HCT116 (cell line): Measurements from ENCODE around the gene FAM229A. TPM values are rescaled to one million over a fixed set of nuclear protein-coding genes. Genes with fewer than 3 reads are reported as not detected.

ENCODE experiments used
- ATAC-seq: fragments of 200-7000 bp; cut with Tn5 transposase; 2 replicates; pipeline ENCODE4 v1.9.1; 2020; ENCODE audit warnings: mild to moderate bottlenecking, moderate library complexity
- BruUV-seq: library from RNA; stranded (reverse); fragments of 400-500 nt; replicated peaks from 2 replicates; lab custom pipeline; 2021; lab: Mats Ljungman, UMichigan
- CTCF ChIA-PET: fragments of 300-600 bp; sonication (Branson Sonifier 250); formaldehyde crosslinking; loops from one replicate; lab custom pipeline; 2021; ENCODE audit warnings: antibody characterized with exemption; lab: Charles Lee
- POLR2A ChIA-PET: fragments of 300-600, 350-600 bp; sonication (Branson Sonifier 250); formaldehyde crosslinking; loops from one replicate; lab custom pipeline; 2021; ENCODE audit warnings: antibody characterized with exemption; lab: Charles Lee
- RAD21 ChIA-PET, 2 experiments: fragments of 300-600 bp; sonication (Branson Sonifier 250); formaldehyde crosslinking; loops; one replicate each; lab custom pipeline; 2023; ENCODE audit warnings: low total read pairs in 2 of 2; ENCODE audit not compliant: uncharacterized antibody in 2 of 2, unreplicated experiment in 2 of 2, low non-redundant PET in 1 of 2; lab: Charles Lee
- DNase-seq: peaks from one replicate; pipeline ENCODE4 v3.0.0-alpha.2; 2010; ENCODE audit warnings: low read depth, low spot score
- H2AFZ ChIP-seq: fragments of 200-600 bp; shearing (Covaris generic), sonication (generic); 2 replicates; pipeline ENCODE4 v1.6.1; 2017; ENCODE audit warnings: low read depth, mixed run types, mixed read lengths, antibody characterized with exemption, low read length; ENCODE audit not compliant: poor library complexity, severe bottlenecking
- H3K27ac ChIP-seq: 2 replicates; pipeline ENCODE4 v1.5.1; 2012; ENCODE audit warnings: low read depth, low read length
- H3K27me3 ChIP-seq: fragments of 200-600 bp; sonication (generic); 2 replicates; pipeline ENCODE4 v1.6.1; 2016; ENCODE audit warnings: mixed run types, low read length, mixed read lengths; ENCODE audit not compliant: insufficient read depth
- H3K36me3 ChIP-seq, 2 experiments: fragments of 200-500 bp in 1 of 2; fragments of 200-600 bp in 1 of 2; sonication (Bioruptor generic) in 1 of 2; sonication (generic) in 1 of 2; 2 replicates each; pipeline versions ENCODE4 v1.5.1 to v1.6.1; 2014 to 2016; ENCODE audit warnings: low read length in 2 of 2, inconsistent platforms in 1 of 2, mixed read lengths in 1 of 2, mixed run types in 1 of 2; ENCODE audit not compliant: insufficient read depth in 2 of 2, control insufficient read depth in 1 of 2
- H3K4me1 ChIP-seq, 2 experiments: fragments of 200-600 bp in 1 of 2; sonication (generic) in 1 of 2; 2 replicates each; pipeline versions ENCODE4 v1.5.1 to v1.6.1; 2012 to 2017; ENCODE audit warnings: low read length in 2 of 2, inconsistent platforms in 1 of 2, mild to moderate bottlenecking in 1 of 2, mixed read lengths in 1 of 2, mixed run types in 1 of 2, moderate library complexity in 1 of 2; ENCODE audit not compliant: insufficient read depth in 2 of 2, control insufficient read depth in 1 of 2
- H3K4me2 ChIP-seq: fragments of 200-600 bp; sonication (generic); 2 replicates; pipeline ENCODE4 v1.6.1; 2017; ENCODE audit warnings: mixed run types, low read length, mixed read lengths
- H3K4me3 ChIP-seq, 2 experiments: fragments of 200-600 bp in 1 of 2; sonication (generic) in 1 of 2; replicated peaks in 1 of 2; 2 replicates each; pipeline ENCODE4 v1.5.1; 2011 to 2016; ENCODE audit warnings: low read length in 2 of 2, control low read depth in 1 of 2, low read depth in 1 of 2, mild to moderate bottlenecking in 1 of 2, mixed read lengths in 1 of 2, mixed run types in 1 of 2
- H3K79me2 ChIP-seq: fragments of 200-600 bp; sonication (generic); 2 replicates; pipeline ENCODE4 v1.6.1; 2017; ENCODE audit warnings: mild to moderate bottlenecking, mixed run types, low read length, moderate library complexity, mixed read lengths; ENCODE audit not compliant: insufficient read depth
- H3K9ac ChIP-seq: fragments of 200-600 bp; sonication (generic); 2 replicates; pipeline ENCODE4 v1.6.1; 2016; ENCODE audit warnings: low read length, mixed read lengths
- H3K9me2 ChIP-seq: fragments of 200-600 bp; sonication (generic), shearing (Covaris generic); 2 replicates; pipeline ENCODE4 v1.6.1; 2017; ENCODE audit warnings: mixed run types, mild to moderate bottlenecking, moderate library complexity; ENCODE audit not compliant: insufficient read depth
- H3K9me3 ChIP-seq, 2 experiments: fragments of 200-500 bp in 1 of 2; fragments of 200-600 bp in 1 of 2; sonication (Bioruptor generic) in 1 of 2; sonication (generic) in 1 of 2; 2 replicates each; pipeline ENCODE4 v1.6.1; 2014 to 2017; ENCODE audit warnings: low read length in 2 of 2, mixed read lengths in 2 of 2, inconsistent platforms in 1 of 2, low read depth in 1 of 2, mild to moderate bottlenecking in 1 of 2, mixed run types in 1 of 2, moderate library complexity in 1 of 2; ENCODE audit not compliant: control insufficient read depth in 1 of 2, insufficient read depth in 1 of 2
- H4K20me1 ChIP-seq: fragments of 200-600 bp; sonication (generic), shearing (Covaris generic); 2 replicates; pipeline ENCODE4 v1.6.1; 2017; ENCODE audit warnings: mixed run types, mild to moderate bottlenecking, moderate library complexity; ENCODE audit not compliant: insufficient read depth
- ATF3 ChIP-seq: IDR thresholded peaks from 2 replicates; pipeline ENCODE4 v1.6.1; 2012
- CBX3 ChIP-seq: IDR thresholded peaks from 2 replicates; pipeline ENCODE4 v1.6.1; 2012; ENCODE audit warnings: low read depth
- EZH2phosphoT487 ChIP-seq: fragments of 200-600 bp; IDR thresholded peaks from 2 replicates; pipeline ENCODE4 v1.6.1; 2018; ENCODE audit warnings: antibody characterized with exemption, borderline replicate concordance
- JUND ChIP-seq: IDR thresholded peaks from 2 replicates; pipeline ENCODE4 v1.6.1; 2012
- POLR2AphosphoS5 ChIP-seq: IDR thresholded peaks from 2 replicates; pipeline ENCODE4 v1.6.1; 2011; ENCODE audit warnings: mild to moderate bottlenecking, low read depth, low read length, moderate library complexity
- REST ChIP-seq: IDR thresholded peaks from 2 replicates; pipeline ENCODE4 v1.6.1; 2012; ENCODE audit warnings: low read depth
- SP1 ChIP-seq: IDR thresholded peaks from 2 replicates; pipeline ENCODE4 v1.6.1; 2012; ENCODE audit warnings: low read depth
- TCF7L2 ChIP-seq: IDR thresholded peaks from 2 replicates; pipeline ENCODE4 v1.7.0; 2011; ENCODE audit warnings: borderline replicate concordance, inconsistent platforms; ENCODE audit not compliant: insufficient read depth, insufficient read length; ENCODE audit errors: extremely low read depth
- YY1 ChIP-seq: IDR thresholded peaks from 2 replicates; pipeline ENCODE4 v1.6.1; 2011; ENCODE audit warnings: low read length, low read depth, moderate library complexity, mild to moderate bottlenecking; ENCODE audit not compliant: insufficient replicate concordance; ENCODE audit errors: extremely low read depth
- ZNF274 ChIP-seq: fragments of 200-500 bp; sonication (Bioruptor generic); IDR thresholded peaks from 2 replicates; pipeline ENCODE4 v1.6.1; 2014; ENCODE audit warnings: mild to moderate bottlenecking, low read depth, low read length, inconsistent platforms
- intact Hi-C: fragments of 100-400 bp; cut with micrococcal nuclease; formaldehyde crosslinking; loops from 2 replicates; pipeline ENCODE4 v1.10.0; 2022
- total RNA-seq: library from RNA; stranded (reverse); gene quantifications from one replicate; pipeline ENCODE4 v1.2.1, GENCODE V29; 2021; ENCODE audit not compliant: unreplicated experiment
- TF ChIP-seq, protein P1 (sequence below): IDR thresholded peaks from 2 replicates; pipeline ENCODE4 v1.6.1; 2011; ENCODE audit warnings: mild to moderate bottlenecking, low read length, moderate library complexity; ENCODE audit not compliant: insufficient replicate concordance; ENCODE audit errors: extremely low read depth
- TF ChIP-seq, protein P2 (sequence below), 3 experiments: fragments of 200-600 bp in 1 of 3; sonication (generic) in 1 of 3; IDR thresholded peaks in 2 of 3; conservative IDR thresholded peaks in 1 of 3; 2 replicates each; pipeline ENCODE4 v1.5.1; 2012 to 2017; ENCODE audit warnings: low read depth in 2 of 3, low read length in 2 of 3, antibody characterized with exemption in 1 of 3, borderline replicate concordance in 1 of 3, control low read depth in 1 of 3, mild to moderate bottlenecking in 1 of 3, mixed read lengths in 1 of 3, mixed run types in 1 of 3, moderate library complexity in 1 of 3; ENCODE audit not compliant: insufficient read depth in 1 of 3

Gene FAM229A
- total RNA-seq, 1 experiment from 2014 or later: 16.1 TPM

DNA sequence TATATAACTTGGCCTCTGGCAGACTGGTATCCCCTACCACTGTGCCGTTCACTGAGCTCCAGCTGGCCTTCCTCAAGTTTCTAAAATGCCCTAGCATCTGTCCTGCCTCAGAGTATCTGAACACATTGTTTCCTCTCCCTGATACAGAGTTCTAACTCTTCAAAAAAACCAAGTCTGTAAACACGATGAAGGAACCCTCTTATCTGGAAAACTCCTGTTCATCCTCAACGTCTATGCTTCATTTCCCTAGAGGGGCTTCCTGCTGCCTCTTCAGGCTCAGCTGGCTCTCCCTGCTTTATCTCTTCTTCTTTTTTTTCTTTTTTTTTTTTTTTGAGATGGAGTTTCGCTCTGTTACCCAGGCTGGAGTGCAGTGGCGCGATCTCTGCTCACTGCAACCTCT lies 26.4 kb upstream of the FAM229A start:
- DNase-seq (no peak), ATAC-seq (no peak)
- Histone ChIP-seq H3K79me2 (peaks cover 8% of the 10 kb centered on the region), H3K9ac (no peak overlapping the region), H3K4me3 (no peak overlapping the region), H4K20me1 (no peaks in the 10 kb centered on the region), H2AFZ (no peak overlapping the region), H3K4me2 (no peak overlapping the region), H3K4me1 (peaks cover 6 to 8% of the 10 kb centered on the region in 2 experiments), H3K9me3 (no peaks in the 10 kb centered on the region), H3K9me2 (no peaks in the 10 kb centered on the region), H3K36me3 (peaks cover 8 to 22% of the 10 kb centered on the region in 2 experiments; a peak in 2 of 4 replicates), H3K27ac (no peak overlapping the region), H3K27me3 (no peaks in the 10 kb centered on the region)
- RAD21 ChIA-PET: no interaction called here
- CTCF ChIA-PET: no interaction called here
- intact Hi-C loops: no loop called here
- BruUV-seq: no TSS peak
- TF ChIP-seq YY1 (no peak), REST (no peak), JUND (no peak), ATF3 (no peak), EZH2phosphoT487 (no peak), ZNF274 (no peak), POLR2AphosphoS5 (no peak), SP1 (no peak), TCF7L2 (no peak), CBX3 (no peak)
- TF ChIP-seq, protein P1, sequence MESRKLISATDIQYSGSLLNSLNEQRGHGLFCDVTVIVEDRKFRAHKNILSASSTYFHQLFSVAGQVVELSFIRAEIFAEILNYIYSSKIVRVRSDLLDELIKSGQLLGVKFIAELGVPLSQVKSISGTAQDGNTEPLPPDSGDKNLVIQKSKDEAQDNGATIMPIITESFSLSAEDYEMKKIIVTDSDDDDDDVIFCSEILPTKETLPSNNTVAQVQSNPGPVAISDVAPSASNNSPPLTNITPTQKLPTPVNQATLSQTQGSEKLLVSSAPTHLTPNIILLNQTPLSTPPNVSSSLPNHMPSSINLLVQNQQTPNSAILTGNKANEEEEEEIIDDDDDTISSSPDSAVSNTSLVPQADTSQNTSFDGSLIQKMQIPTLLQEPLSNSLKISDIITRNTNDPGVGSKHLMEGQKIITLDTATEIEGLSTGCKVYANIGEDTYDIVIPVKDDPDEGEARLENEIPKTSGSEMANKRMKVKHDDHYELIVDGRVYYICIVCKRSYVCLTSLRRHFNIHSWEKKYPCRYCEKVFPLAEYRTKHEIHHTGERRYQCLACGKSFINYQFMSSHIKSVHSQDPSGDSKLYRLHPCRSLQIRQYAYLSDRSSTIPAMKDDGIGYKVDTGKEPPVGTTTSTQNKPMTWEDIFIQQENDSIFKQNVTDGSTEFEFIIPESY: no peak
- TF ChIP-seq, protein P2, sequence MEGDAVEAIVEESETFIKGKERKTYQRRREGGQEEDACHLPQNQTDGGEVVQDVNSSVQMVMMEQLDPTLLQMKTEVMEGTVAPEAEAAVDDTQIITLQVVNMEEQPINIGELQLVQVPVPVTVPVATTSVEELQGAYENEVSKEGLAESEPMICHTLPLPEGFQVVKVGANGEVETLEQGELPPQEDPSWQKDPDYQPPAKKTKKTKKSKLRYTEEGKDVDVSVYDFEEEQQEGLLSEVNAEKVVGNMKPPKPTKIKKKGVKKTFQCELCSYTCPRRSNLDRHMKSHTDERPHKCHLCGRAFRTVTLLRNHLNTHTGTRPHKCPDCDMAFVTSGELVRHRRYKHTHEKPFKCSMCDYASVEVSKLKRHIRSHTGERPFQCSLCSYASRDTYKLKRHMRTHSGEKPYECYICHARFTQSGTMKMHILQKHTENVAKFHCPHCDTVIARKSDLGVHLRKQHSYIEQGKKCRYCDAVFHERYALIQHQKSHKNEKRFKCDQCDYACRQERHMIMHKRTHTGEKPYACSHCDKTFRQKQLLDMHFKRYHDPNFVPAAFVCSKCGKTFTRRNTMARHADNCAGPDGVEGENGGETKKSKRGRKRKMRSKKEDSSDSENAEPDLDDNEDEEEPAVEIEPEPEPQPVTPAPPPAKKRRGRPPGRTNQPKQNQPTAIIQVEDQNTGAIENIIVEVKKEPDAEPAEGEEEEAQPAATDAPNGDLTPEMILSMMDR (IDR thresholded peaks at IDR 0.05 in 2 of 3, conservative IDR thresholded peaks at IDR 0.05 in 1 of 3; ENCODE audit: borderline replicate concordance in 1 of 3, insufficient read depth in 1 of 3, low read depth in 2 of 3, low read length in 2 of 3): no peak
- POLR2A ChIA-PET: no interaction called here
